Measurements from ENCODE around the gene PAN3. TPM values are rescaled to one million over a fixed set of nuclear protein-coding genes. Genes with fewer than 3 reads are reported as not detected.
"Not testable (repeated sequence)": the region's sequence is repeated elsewhere in the genome, so short reads cannot be mapped to it uniquely, and the experiment has no call there.

PAN3 gene
- total and polyA plus RNA-seq, 8 donors = 24.1 to 63.2 (median 55.2) TPM

DNA sequence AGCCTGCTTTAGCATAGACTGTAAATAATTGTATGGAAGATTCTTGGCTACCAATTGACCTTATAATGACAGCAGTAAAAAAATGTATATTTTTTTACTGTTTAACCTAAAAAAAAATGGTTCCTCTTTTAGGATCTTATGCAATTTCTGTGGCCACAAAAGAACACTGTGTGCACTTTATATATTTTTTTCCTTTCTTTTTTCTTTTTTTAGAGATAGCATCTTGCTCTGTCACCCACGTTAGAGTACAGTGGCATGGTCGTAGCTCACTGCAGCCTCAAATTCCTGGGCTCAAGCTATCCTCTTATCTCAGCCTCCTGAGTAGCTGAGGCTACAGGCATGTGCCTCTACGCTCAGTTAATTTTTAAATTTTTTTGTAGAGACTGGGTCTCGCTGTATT lies 44.0 kb upstream of the PAN3 start:
- Histone ChIP-seq H3K4me3 (no peak overlapping the region), H3K4me1 (peaks cover 0 to under 1% of the 10 kb centered on the region in 2 donors), H3K36me3 (no peaks in the 10 kb centered on the region), H3K9me3 (no peaks in the 10 kb centered on the region), H3K27me3 (peaks cover 21 to 54% of the 10 kb centered on the region in 2 donors), H3K27ac (no peak overlapping the region)
- no peak for ATAC-seq
- DNase-seq = no peak
- no peak for TF ChIP-seq CTCF (IDR thresholded peaks at IDR 0.05)
- intact Hi-C loops (cut with DNase I) = no loop called here

DNA sequence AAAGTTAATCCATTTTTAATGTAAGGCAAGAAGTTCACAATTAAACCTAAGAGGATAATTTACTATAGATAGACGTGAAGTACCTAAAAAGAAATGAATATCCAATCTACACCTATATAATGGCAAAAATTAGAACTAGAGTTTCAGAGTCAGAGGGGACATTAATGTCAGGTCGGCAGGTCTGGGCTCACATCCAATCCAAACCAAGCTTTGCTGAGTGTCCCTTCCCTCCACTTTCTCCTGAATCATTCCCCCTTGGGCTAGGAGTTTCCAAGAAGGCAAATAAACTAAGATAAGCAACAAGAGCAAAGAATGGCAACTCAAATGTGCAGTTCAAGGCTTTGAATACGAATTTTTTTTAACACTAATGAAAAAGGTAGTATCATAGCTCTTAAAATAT lies 40.8 kb upstream of the PAN3 start:
- intact Hi-C loops (cut with DNase I) = no loop called here
- H3K4me1 ChIP-seq = peaks cover 0 to 26% of the 10 kb centered on the region in 2 donors
- H3K4me3 ChIP-seq = no peak overlapping the region
- DNase-seq (no peak), ATAC-seq (no peak)
- no peak for TF ChIP-seq CTCF (IDR thresholded peaks at IDR 0.05)
- H3K36me3 ChIP-seq = no peaks in the 10 kb centered on the region
- H3K27me3 ChIP-seq = peaks cover 50 to 86% of the 10 kb centered on the region in 2 donors
- H3K27ac ChIP-seq = no peak overlapping the region
- no peaks in the 10 kb centered on the region for H3K9me3 ChIP-seq

DNA sequence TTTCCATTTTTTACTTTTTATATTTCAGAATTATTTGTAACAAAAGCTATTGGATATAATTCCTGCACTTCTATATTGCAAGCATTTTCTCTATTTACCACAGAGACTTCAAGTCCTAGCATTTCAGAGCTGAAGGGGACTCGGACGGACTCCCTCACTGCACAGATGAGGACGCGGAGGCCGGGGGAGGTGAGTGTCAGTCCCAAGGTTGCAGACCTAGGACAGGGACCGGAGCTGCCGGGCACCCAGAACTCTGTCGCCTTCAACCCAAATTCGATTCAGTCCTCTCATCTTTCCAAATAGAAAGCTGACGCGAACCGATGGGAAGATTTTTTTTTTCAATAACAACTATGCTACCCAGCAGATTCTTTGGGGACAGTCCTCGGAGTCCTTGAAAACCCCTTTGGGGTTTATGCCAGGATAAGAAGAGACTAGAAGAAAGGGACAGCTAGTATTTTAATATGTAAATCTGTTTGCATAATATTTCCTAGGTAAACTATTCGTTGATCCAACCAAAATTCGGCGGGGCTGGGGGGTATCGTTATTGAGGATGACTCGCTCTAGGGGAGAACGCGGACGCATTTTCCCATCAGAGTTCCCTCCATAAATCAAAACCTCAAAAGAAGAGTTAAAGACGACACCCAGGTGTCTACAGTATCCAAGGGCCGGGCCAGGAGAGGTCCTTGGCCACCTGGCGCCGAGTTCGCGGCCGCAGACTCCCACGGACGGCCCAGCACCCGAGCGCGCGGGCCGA lies 38.8 kb upstream of the PAN3 start:
- no peak for TF ChIP-seq CTCF (IDR thresholded peaks at IDR 0.05)
- no peaks in the 10 kb centered on the region for H3K9me3 ChIP-seq
- peak overlapping the region in 1 of 2 donors; percentile 44 for H3K4me3 ChIP-seq
- intact Hi-C loops (cut with DNase I) = no loop called here
- peaks cover 0 to 26% of the 10 kb centered on the region in 2 donors for H3K4me1 ChIP-seq
- peaks cover 54 to 89% of the 10 kb centered on the region in 2 donors for H3K27me3 ChIP-seq
- no peaks in the 10 kb centered on the region for H3K36me3 ChIP-seq
- DNase-seq (no peak), ATAC-seq (no peak)
- H3K27ac ChIP-seq = no peak overlapping the region

DNA sequence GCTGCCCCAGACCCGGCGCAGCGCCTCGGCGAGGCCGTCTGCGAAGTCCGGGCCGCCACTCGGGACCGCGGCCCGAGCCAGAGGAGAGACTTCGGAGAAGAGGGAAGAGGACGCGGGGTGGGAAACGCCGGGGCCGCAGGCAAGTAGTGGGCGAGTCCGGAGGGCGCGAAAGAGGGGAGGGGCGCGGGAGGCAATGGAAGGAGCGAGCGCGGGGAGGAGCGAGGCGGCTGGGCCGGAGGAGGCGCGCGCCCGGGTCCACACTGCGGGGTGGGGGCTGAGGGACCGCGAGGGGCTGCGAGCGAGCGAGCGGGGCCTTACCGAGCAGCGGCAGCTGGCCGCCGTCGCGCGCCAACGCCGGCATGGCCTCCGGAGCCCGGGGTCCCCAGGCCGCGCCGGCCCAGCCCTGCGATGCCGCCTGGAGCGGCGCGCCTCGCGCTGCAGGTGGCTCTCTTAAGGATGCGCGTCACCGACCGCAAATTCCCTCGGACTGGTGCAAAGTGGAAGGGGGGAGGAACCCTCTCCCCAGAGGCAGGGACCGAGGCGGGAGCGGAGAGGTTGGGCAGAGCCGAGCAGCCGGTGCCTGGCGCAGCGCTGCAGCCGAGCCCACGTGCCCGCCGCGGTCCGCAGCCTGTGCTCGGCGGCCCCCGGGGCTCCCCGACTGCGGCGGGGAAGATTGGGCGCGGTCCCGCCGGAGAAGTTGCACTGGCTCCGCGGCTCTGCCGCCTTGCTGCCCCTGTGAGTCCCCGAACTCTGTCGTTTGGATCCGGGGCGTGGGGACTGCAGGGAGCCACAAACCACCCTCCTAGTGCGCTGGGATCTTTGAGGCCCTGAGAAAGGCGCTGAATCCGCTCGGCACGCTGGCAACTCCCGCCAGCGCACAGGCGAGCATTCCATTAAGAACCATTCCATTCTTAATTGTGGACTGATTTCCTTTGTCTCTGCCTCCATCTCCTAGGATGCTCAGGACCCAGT lies 37.9 kb upstream of the PAN3 start, which contains the start of gene FLT3:
FLT3 (minus strand) TSS at position 427 of the 972 bp plus-strand sequence; CDS start at position 361, 66 bp downstream.
- intact Hi-C loops (cut with DNase I) = no loop called here
- no peak within 1 kb of the TSS for H3K27ac ChIP-seq
- H3K4me3 ChIP-seq = peak within 1 kb of the TSS; percentile 19 to 44
- DNase-seq (peak in 3 of 4 donors; percentile 37 to 84 (median 75)), ATAC-seq (peak; percentile 86)
- no peaks in the 10 kb centered on the region for H3K36me3 ChIP-seq
- no peaks in the 10 kb centered on the region for H3K9me3 ChIP-seq
- peaks cover 0 to 26% of the 10 kb centered on the region in 2 donors for H3K4me1 ChIP-seq
- peaks cover 54 to 83% of the 10 kb centered on the region in 2 donors for H3K27me3 ChIP-seq
- TF ChIP-seq CTCF (IDR thresholded peaks at IDR 0.05) = no peak

GRCh38 chr13:28101886-28102285 lies 36.5 kb upstream of the PAN3 start:
- H3K27ac ChIP-seq; H3K4me3 ChIP-seq; DNase-seq; intact Hi-C loops (cut with DNase I); H3K36me3 ChIP-seq; H3K9me3 ChIP-seq; ATAC-seq: not testable (repeated sequence)
- peaks cover 0 to 26% of the 10 kb centered on the region in 2 donors for H3K4me1 ChIP-seq
- H3K27me3 ChIP-seq = peaks cover 54 to 69% of the 10 kb centered on the region in 2 donors
